Activated CD8-positive, alpha-beta T cell treated with anti-CD3 and anti-CD28 coated beads for 36 hours (primary cell): ENCODE data around the gene AGRN. TPM values are rescaled to one million over a fixed set of nuclear protein-coding genes. Genes with fewer than 3 reads are reported as not detected.
"Not testable (repeated sequence)": the region's sequence is repeated elsewhere in the genome, so short reads cannot be mapped to it uniquely, and the experiment has no call there.

ENCODE experiments used
- ATAC-seq: fragments of 200-7000 bp; cut with Tn5 transposase; one replicate; pipeline ENCODE4 v1.10.0; 2021; ENCODE audit warnings: mild to moderate bottlenecking, moderate library complexity
- CTCF ChIA-PET: fragments of 350-600 bp; sonication (Branson Sonifier 250); formaldehyde crosslinking; loops from one replicate; lab custom pipeline; 2021; ENCODE audit warnings: antibody characterized with exemption; lab: Charles Lee
- POLR2A ChIA-PET: fragments of 350-600 bp; sonication (Branson Sonifier 250); formaldehyde crosslinking; loops from one replicate; lab custom pipeline; 2021; ENCODE audit warnings: antibody characterized with exemption; lab: Charles Lee
- DNase-seq: peaks from one replicate; pipeline ENCODE4 v3.0.0-alpha.2; 2020
- H3K27ac Mint-ChIP-seq: one replicate; pipeline ENCODE4 v1.8.0; 2021; ENCODE audit warnings: mild to moderate bottlenecking, mixed read lengths
- H3K27me3 Mint-ChIP-seq: one replicate; pipeline ENCODE4 v1.8.0; 2021; ENCODE audit warnings: mixed read lengths
- H3K36me3 Mint-ChIP-seq: one replicate; pipeline ENCODE4 v1.8.0; 2021; ENCODE audit warnings: low read depth, mixed read lengths
- H3K4me1 Mint-ChIP-seq: one replicate; pipeline ENCODE4 v1.8.0; 2021; ENCODE audit warnings: low read depth, mixed read lengths
- H3K4me3 Mint-ChIP-seq: one replicate; pipeline ENCODE4 v1.8.0; 2021; ENCODE audit warnings: mild to moderate bottlenecking, moderate library complexity, mixed read lengths
- H3K9me3 Mint-ChIP-seq: one replicate; pipeline ENCODE4 v1.8.0; 2021; ENCODE audit warnings: mixed read lengths
- intact Hi-C: fragments of 100-400 bp; cut with micrococcal nuclease; formaldehyde crosslinking; loops from one replicate; pipeline ENCODE4 v1.10.0; 2022
- total RNA-seq, 2 experiments: library from RNA; stranded (reverse); gene quantifications; one replicate each; pipeline ENCODE4 v1.2.3, GENCODE V29; 2021
- TF ChIP-seq, protein P1 (sequence below): fragments of 200-600 bp; IDR thresholded peaks from one replicate; pipeline ENCODE4 v1.8.0; 2022; ENCODE audit warnings: antibody characterized with exemption, mild to moderate bottlenecking

Gene AGRN
- total RNA-seq, 2 experiments from 2014 or later = 64.9 to 68.0 TPM

DNA sequence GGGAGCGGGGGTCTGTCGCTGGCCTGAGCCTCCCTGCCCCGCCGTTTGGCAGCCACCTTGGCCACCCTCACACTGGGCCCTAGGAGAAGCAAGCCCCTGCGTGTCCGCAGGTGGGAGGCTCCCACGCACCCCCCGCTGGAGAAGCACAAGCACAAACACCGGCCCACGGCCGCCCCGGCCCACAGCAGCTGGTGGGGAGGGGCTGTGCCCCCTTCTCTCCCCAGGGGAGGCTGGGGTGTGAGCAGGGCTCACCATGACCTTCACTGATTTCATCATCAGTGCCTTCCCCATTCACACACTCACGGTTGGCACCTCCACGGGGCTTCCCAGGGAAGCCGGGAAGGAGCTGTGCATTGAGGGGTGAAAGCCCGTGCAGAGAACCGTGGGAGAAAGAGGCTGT lies 7.9 kb downstream of the AGRN start:
- DNase-seq = no peak
- Mint-ChIP-seq H3K4me1 (peaks cover 7% of the 10 kb centered on the region), H3K9me3 (no peaks in the 10 kb centered on the region), H3K4me3 (no peak overlapping the region), H3K36me3 (no peaks in the 10 kb centered on the region), H3K27me3 (peaks cover 7% of the 10 kb centered on the region), H3K27ac (no peak overlapping the region)
- TF ChIP-seq, protein P1, sequence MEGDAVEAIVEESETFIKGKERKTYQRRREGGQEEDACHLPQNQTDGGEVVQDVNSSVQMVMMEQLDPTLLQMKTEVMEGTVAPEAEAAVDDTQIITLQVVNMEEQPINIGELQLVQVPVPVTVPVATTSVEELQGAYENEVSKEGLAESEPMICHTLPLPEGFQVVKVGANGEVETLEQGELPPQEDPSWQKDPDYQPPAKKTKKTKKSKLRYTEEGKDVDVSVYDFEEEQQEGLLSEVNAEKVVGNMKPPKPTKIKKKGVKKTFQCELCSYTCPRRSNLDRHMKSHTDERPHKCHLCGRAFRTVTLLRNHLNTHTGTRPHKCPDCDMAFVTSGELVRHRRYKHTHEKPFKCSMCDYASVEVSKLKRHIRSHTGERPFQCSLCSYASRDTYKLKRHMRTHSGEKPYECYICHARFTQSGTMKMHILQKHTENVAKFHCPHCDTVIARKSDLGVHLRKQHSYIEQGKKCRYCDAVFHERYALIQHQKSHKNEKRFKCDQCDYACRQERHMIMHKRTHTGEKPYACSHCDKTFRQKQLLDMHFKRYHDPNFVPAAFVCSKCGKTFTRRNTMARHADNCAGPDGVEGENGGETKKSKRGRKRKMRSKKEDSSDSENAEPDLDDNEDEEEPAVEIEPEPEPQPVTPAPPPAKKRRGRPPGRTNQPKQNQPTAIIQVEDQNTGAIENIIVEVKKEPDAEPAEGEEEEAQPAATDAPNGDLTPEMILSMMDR = no peak
- intact Hi-C loops = no loop called here
- CTCF ChIA-PET = no interaction called here
- POLR2A ChIA-PET = no interaction called here
- no peak for ATAC-seq

DNA sequence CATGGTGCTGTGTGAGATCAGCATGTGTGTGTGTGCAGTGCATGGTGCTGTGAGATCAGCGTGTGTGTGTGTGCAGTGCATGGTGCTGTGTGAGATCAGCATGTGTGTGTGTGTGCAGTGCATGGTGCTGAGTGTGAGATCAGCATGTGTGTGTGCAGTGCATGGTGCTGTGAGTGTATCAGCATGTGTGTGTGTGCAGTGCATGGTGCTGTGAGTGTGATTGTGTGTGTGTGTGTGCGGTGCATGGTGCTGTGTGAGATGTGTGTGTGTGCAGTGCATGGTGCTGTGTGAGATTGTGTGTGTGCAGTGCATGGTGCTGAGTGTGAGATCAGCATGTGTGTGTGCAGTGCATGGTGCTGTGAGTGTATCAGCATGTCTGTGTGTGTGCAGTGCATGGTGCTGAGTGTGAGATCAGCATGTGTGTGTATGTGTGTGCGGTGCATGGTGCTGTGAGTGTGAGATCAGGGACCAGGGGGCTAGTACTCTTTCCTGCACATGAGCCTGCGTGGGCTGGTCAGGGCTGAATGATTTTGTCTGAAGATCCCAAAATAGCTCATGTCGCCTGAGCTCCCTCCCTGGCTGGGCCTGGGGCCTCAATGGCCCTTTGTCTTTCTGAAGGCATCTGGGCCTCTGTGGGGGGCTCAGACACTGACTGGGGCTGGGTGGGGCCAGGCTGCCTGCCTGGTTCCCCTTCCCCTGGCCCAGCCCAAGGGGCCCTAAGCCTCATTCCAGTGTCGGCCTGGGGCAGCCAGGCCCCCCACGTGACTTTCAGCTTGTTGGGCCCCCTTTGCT lies 11.1 kb downstream of the AGRN start:
- H3K9me3 Mint-ChIP-seq, ATAC-seq, H3K4me3 Mint-ChIP-seq, H3K27ac Mint-ChIP-seq, H3K36me3 Mint-ChIP-seq, DNase-seq, intact Hi-C loops: not testable (repeated sequence)
- Mint-ChIP-seq H3K4me1 (peaks cover 12% of the 10 kb centered on the region), H3K27me3 (peaks cover 11% of the 10 kb centered on the region)
- POLR2A ChIA-PET = interaction anchor here (0.8 to 1.9 kb wide), 4 partner anchors 9 to 32 kb away, joined by 3 to 7 read pairs (median 4); no protein-coding TSS in a partner anchor
- CTCF ChIA-PET = interaction anchor here (2.5 to 3.6 kb wide), 5 partner anchors 12 to 92 kb away, joined by 9 to 38 read pairs (median 12); partner anchors contain the start of gene ISG15

GRCh38 chr1:1031659-1032235 lies 11.8 kb downstream of the AGRN start:
- Mint-ChIP-seq H3K4me1 (peaks cover 12% of the 10 kb centered on the region), H3K4me3 (no peak overlapping the region), H3K27me3 (peaks cover 14% of the 10 kb centered on the region), H3K9me3 (no peaks in the 10 kb centered on the region), H3K36me3 (no peaks in the 10 kb centered on the region), H3K27ac (no peak overlapping the region)
- intact Hi-C loops = no loop called here
- TF ChIP-seq, protein P1 = no peak
- no peak for DNase-seq
- ChIA-PET POLR2A (interaction anchor here (0.7 to 1.9 kb wide), 7 partner anchors 8 to 32 kb away, joined by 3 to 8 read pairs (median 3); no protein-coding TSS in a partner anchor), CTCF (interaction anchor here (1.0 to 3.6 kb wide), 8 partner anchors 13 to 260 kb away, joined by 3 to 38 read pairs (median 10); partner anchors contain the start of gene ISG15)
- ATAC-seq = no peak

- ATAC-seq (no peak), DNase-seq (no peak)
- peak overlapping the region; percentile 66 for H3K27ac Mint-ChIP-seq
- ChIA-PET POLR2A (interaction anchor here (0.8 to 2.3 kb wide), 7 partner anchors 10 to 32 kb away, joined by 3 to 8 read pairs (median 5); partner anchors contain the start of gene ISG15), CTCF (interaction anchor here (1.0 to 3.6 kb wide), 13 partner anchors 9 to 341 kb away, joined by 3 to 38 read pairs (median 5); partner anchors contain the start of gene ISG15)
- H3K27me3 Mint-ChIP-seq = peaks cover 20% of the 10 kb centered on the region
- TF ChIP-seq, protein P1 = no peak
- peaks cover 12% of the 10 kb centered on the region for H3K4me1 Mint-ChIP-seq
- H3K9me3 Mint-ChIP-seq = no peaks in the 10 kb centered on the region
- no peaks in the 10 kb centered on the region for H3K36me3 Mint-ChIP-seq
- intact Hi-C loops = no loop called here
- peak overlapping the region; percentile 27 for H3K4me3 Mint-ChIP-seq
Measured at GRCh38 chr1:1032424-1032823, 12.5 kb downstream of the AGRN start.

DNA sequence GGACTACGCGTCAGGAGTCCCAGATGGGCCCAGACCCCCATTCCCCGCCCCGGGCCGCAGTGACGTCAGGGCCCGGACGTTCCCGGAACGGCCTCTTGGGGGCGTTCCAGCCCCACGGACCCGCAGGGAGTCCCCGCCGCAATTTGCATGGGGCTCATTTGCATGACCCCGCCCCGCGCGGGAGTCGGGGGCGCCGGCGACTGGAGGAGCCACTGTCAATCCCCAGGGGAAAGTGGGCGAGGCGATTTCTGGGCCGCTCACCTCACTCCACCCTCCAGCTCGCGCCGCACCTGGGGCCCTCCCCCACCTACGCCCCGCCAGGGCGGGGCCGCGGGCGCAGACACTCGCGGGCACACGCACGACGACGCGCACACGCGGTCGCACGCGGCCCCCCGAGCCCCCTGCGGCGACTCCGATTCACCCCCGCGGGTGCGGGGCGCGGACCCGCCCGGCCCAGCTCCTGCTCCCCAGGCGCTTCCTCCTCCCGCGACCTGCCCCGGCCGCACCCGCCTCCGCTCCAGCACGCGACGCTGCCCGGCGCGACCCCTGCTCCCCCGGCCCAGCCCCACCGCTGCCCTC lies 13.2 kb downstream of the AGRN start:
- H3K36me3 Mint-ChIP-seq = no peaks in the 10 kb centered on the region
- H3K27me3 Mint-ChIP-seq = peaks cover 23% of the 10 kb centered on the region
- DNase-seq = peak; percentile 97
- POLR2A ChIA-PET = interaction anchor here (0.7 to 2.3 kb wide), 8 partner anchors 12 to 176 kb away, joined by 3 to 8 read pairs (median 4); partner anchors contain the start of gene ISG15
- intact Hi-C loops = no loop called here
- CTCF ChIA-PET = interaction anchor here (0.6 to 3.6 kb wide), 19 partner anchors 10 to 340 kb away, joined by 3 to 38 read pairs (median 3); partner anchors contain the start of gene ISG15
- TF ChIP-seq, protein P1 = peak; percentile 90
- H3K4me1 Mint-ChIP-seq = peaks cover 12% of the 10 kb centered on the region
- H3K4me3 Mint-ChIP-seq = peak overlapping the region; percentile 42
- no peak overlapping the region for H3K27ac Mint-ChIP-seq
- H3K9me3 Mint-ChIP-seq = no peaks in the 10 kb centered on the region
- peak; percentile 96 for ATAC-seq
